Mucosa of descending colon (tissue), 3 donors: ENCODE measurements around the gene AP2M1. TPM values are rescaled to one million over a fixed set of nuclear protein-coding genes. Genes with fewer than 3 reads are reported as not detected.

ENCODE experiments used
- ATAC-seq: fragments of 200-7000 bp; cut with Tn5 transposase; one replicate; pipeline ENCODE4 v1.9.1; 2020; ENCODE audit warnings: mild to moderate bottlenecking, moderate library complexity
- DNase-seq, 3 donors: peaks; one replicate each; pipeline ENCODE4 v3.0.0-alpha.2; 2020
- H3K36me3 ChIP-seq: fragments of 200-600 bp; one replicate; pipeline ENCODE4 v1.8.0; 2021; ENCODE audit warnings: low read depth, mild to moderate bottlenecking
- H3K4me1 ChIP-seq: fragments of 200-600 bp; one replicate; pipeline ENCODE4 v1.8.0; 2021; ENCODE audit warnings: low read depth, mild to moderate bottlenecking
- H3K4me3 ChIP-seq: fragments of 200-600 bp; one replicate; pipeline ENCODE4 v1.8.0; 2021; ENCODE audit warnings: mild to moderate bottlenecking
- H3K9me3 ChIP-seq: fragments of 200-600 bp; one replicate; pipeline ENCODE4 v1.8.0; 2021; ENCODE audit warnings: mild to moderate bottlenecking
- CTCF ChIP-seq: fragments of 200-600 bp; IDR thresholded peaks from one replicate; pipeline ENCODE4 v1.8.0; 2022; ENCODE audit warnings: antibody characterized with exemption, mild to moderate bottlenecking
- intact Hi-C, 2 donors: fragments of 100-400 bp; cut with DNase I in 1 of 2; cut with micrococcal nuclease in 1 of 2; formaldehyde crosslinking; loops; one replicate each; pipeline versions ENCODE4 v1.11.0 to v1.11.1; 2022; cut with DNase I, micrococcal nuclease
- long read RNA-seq, 2 donors: library from polyadenylated mRNA; unstranded; transcript quantifications; one replicate each; pipeline ENCODE4 v2.0.0, GENCODE V29; 2019 to 2021
- total RNA-seq, 3 donors: library from RNA; stranded (reverse); fragmentation: NEBNext Ultra II Directional in 2 of 3; extraction: Animal tissue kit (Norgen Biotek cat#: 25700) in 2 of 3; gene quantifications; one replicate each; pipeline versions ENCODE4 v1.2.1 to v1.2.4, GENCODE V29; 2021 to 2023
- donor health status: DM: no; HTN: no; CAD: no; lungs with moderate emphysema.
- donor health status: DM: no; HTN: no; CAD: no.
- donor health status: DM: no; HTN: yes; CAD: no.

Gene AP2M1
- 100 to 1,000 TPM; 215 to 297 (median 227) TPM for total RNA-seq
- long read RNA-seq, donor 1, transcript AP2M1-202 (11 exons, 2,091 nt) = major isoform, 100 of 545 reads
- long read RNA-seq, donor 1, partial matches to known transcripts = 43 of 545 reads
- long read RNA-seq, donor 1, other reads (novel, unspliced or antisense) = 398 of 545 reads
- long read RNA-seq, donor 2, transcript AP2M1-202 (11 exons, 2,091 nt) = major isoform, 57 of 176 reads
- long read RNA-seq, donor 2, partial matches to known transcripts = 3 of 176 reads
- long read RNA-seq, donor 2, other reads (novel, unspliced or antisense) = 115 of 176 reads

DNA sequence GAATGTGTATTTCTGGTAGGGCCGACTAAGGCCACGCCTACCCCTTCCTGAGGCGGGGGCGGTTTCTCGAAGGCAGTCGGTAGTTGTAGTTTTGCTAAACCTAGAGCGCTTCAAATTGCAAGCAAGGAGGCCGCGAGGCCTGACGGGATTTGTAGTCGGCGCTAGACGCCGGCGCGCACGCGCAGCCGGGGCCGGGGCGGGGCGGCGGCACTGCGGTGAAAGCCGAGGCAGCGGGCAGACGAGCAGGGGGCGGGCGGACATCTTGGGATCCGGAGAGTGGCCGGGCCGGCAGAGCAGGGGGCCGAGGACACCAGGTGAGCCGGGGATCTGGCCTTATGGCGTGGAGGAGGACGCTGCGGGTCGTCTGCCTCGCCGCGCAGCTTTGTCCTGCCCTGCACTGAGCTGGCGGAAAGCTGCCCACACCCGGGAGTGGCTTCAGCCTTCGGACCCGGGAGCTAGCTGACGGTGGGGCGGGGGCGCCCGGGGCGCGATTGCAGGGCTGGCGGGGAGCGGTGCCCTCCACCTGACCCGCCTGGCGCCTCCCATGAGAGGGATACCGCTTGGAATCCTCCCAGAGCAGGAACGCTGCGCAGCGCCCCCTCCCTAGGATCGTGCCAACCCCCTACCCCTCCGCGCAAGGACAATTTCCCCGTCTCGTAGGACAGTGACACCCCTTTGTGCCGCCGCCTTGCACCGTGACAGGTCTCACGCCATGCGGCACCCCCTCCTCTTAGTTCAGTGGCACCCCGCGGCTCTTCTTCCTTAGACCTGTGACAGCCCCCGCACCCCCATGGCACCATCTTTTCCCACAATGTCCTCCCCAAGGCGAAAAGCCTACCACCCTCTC is at the start of gene AP2M1:
AP2M1 (plus strand) TSS at position 210 of the 847 bp plus-strand sequence. CDS start 2,139 bp downstream, outside the sequence.
- H3K4me3 ChIP-seq = peak within 1 kb of the TSS; percentile 79
- no peaks in the 10 kb centered on the region for H3K9me3 ChIP-seq
- no peak for TF ChIP-seq CTCF
- intact Hi-C loops = no loop called here
- H3K36me3 ChIP-seq = peaks cover 4% of the 10 kb centered on the region
- DNase-seq = peak; percentile 98 to 99 (median 99)
- ATAC-seq = peak; percentile 94
- H3K4me1 ChIP-seq = peaks cover 19% of the 10 kb centered on the region

DNA sequence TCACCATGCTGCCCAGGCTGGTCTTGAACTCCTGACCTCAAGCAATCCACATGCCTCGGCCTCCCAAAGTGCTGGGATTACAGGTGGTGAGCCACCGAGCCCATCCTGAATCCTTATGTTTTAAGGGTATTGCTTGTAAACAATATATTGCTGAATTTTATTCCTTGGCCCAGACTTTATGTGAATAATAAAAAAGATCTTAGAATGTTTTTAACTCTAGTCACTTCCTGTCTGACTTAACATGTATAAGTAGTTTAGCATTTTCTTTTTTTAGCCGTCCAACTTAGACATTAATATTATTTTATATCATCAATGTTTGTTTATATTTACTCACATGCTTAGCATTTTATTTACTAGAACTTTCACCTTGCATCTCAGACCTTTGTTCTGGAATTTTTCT is 48.6 kb upstream of the AP2M1 start:
- no peak overlapping the region for H3K4me3 ChIP-seq
- ATAC-seq (no peak), DNase-seq (no peak)
- no peaks in the 10 kb centered on the region for H3K4me1 ChIP-seq
- no peak for TF ChIP-seq CTCF
- intact Hi-C loops = no loop called here
- H3K36me3 ChIP-seq = no peaks in the 10 kb centered on the region
- no peaks in the 10 kb centered on the region for H3K9me3 ChIP-seq

GRCh38 chr3:184129012-184129411 is 45.6 kb upstream of the AP2M1 start:
- peak; percentile 60 for ATAC-seq
- TF ChIP-seq CTCF = no peak
- H3K36me3 ChIP-seq = no peaks in the 10 kb centered on the region

DNA sequence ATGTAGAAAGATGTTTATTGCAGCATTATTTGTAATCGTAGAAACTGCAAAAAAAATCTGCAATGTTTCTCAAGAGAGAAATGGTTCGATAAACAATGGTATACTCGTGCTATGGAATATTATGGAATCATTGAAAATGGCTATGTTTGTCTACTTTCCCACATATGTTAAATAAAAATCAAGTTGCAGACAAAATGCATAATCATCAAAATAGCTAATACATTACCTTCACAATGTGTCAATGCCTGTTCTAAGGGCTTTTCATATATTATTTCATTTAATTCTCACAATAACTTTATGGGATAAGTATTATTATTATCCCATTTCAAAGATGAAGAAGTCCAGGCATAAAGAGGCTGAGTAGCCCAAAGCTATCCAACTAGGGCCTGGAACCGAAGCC is 41.7 kb upstream of the AP2M1 start:
- no peaks in the 10 kb centered on the region for H3K36me3 ChIP-seq
- peaks cover 17% of the 10 kb centered on the region for H3K4me1 ChIP-seq
- no peak for DNase-seq
- TF ChIP-seq CTCF = no peak
- no peak for ATAC-seq
- H3K9me3 ChIP-seq = no peaks in the 10 kb centered on the region
- intact Hi-C loops = no loop called here
- no peak overlapping the region for H3K4me3 ChIP-seq

More at GRCh38 chr3:184129012-184129411, 45.6 kb upstream of the AP2M1 start:
- intact Hi-C loops = no loop called here
- H3K4me1 ChIP-seq = no peaks in the 10 kb centered on the region
- DNase-seq = no peak
- H3K4me3 ChIP-seq = no peak overlapping the region
- no peaks in the 10 kb centered on the region for H3K9me3 ChIP-seq

GRCh38 chr3:184133840-184134745 is 40.6 kb upstream of the AP2M1 start:
- no peaks in the 10 kb centered on the region for H3K9me3 ChIP-seq
- intact Hi-C loops = no loop called here
- peaks cover 17% of the 10 kb centered on the region for H3K4me1 ChIP-seq
- DNase-seq (peak; percentile 88 to 90 (median 90)), ATAC-seq (peak; percentile 76)
- no peaks in the 10 kb centered on the region for H3K36me3 ChIP-seq
- peak overlapping the region; percentile 9 for H3K4me3 ChIP-seq
- TF ChIP-seq CTCF = no peak
